Endothelial cell of umbilical vein (primary cell): ENCODE measurements around the gene HOXA4. TPM values are rescaled to one million over a fixed set of nuclear protein-coding genes. Genes with fewer than 3 reads are reported as not detected.
A peak's percentile ranks its signal among the peaks of the same experiment; 100 is the strongest.

Experiments
- BruUV-seq: library from RNA; stranded (reverse); fragments of 400-500 nt; replicated peaks from 2 replicates; lab custom pipeline; 2021; lab: Mats Ljungman, UMichigan
- CTCF ChIA-PET: fragments of 300-600, 350-600 bp; sonication (Branson Sonifier 250); formaldehyde crosslinking; loops from one replicate; lab custom pipeline; 2021; ENCODE audit warnings: antibody characterized with exemption, inconsistent platforms; lab: Charles Lee
- POLR2A ChIA-PET: fragments of 300-600, 350-600 bp; sonication (Branson Sonifier 250); formaldehyde crosslinking; loops from one replicate; lab custom pipeline; 2021; ENCODE audit warnings: antibody characterized with exemption, inconsistent platforms; lab: Charles Lee
- DNase-seq: peaks from one replicate; pipeline ENCODE4 v3.0.0-alpha.2; 2011; ENCODE audit warnings: low read depth, low spot score
- FAIRE-seq: peaks from 2 replicates; lab custom pipeline; 2011; peaks lifted over from hg19 to GRCh38; lab: Jason Lieb, UNC
- H2AFZ ChIP-seq: 2 replicates; pipeline ENCODE4 v1.6.0; 2012; ENCODE audit warnings: low read depth, low read length, control low read depth, inconsistent platforms
- H3K27ac ChIP-seq: 2 replicates; pipeline ENCODE4 v1.5.1; 2011; ENCODE audit warnings: low read depth, mild to moderate bottlenecking, control low read depth, low read length, moderate library complexity; ENCODE audit not compliant: insufficient read depth
- H3K27me3 ChIP-seq, 2 experiments: 2 replicates each; pipeline versions ENCODE4 v1.6.0 to v1.6.1; 2011; ENCODE audit warnings: low read length in 2 of 2, mixed read lengths in 1 of 2; ENCODE audit not compliant: control insufficient read depth in 2 of 2, insufficient read depth in 2 of 2
- H3K36me3 ChIP-seq, 2 experiments: 2 replicates in 1 of 2; 3 replicates in 1 of 2; pipeline ENCODE4 v1.5.1; 2011; ENCODE audit warnings: low read length in 2 of 2, mild to moderate bottlenecking in 1 of 2, moderate library complexity in 1 of 2; ENCODE audit not compliant: control insufficient read depth in 2 of 2, insufficient read depth in 2 of 2; ENCODE audit errors: extremely low read depth in 1 of 2
- H3K4me1 ChIP-seq: 3 replicates; pipeline ENCODE4 v1.5.1; 2011; ENCODE audit warnings: mild to moderate bottlenecking, low read length; ENCODE audit not compliant: control insufficient read depth, insufficient read depth; ENCODE audit errors: extremely low read depth
- H3K4me2 ChIP-seq: 2 replicates; pipeline ENCODE4 v1.6.1; 2011; ENCODE audit warnings: low read length, control low read depth, mixed read lengths; ENCODE audit not compliant: insufficient read depth
- H3K4me3 ChIP-seq, 3 experiments: fragments of 200-600 bp in 1 of 3; sonication (generic), shearing (Covaris generic) in 1 of 3; replicated peaks in 1 of 3; 2 replicates each; pipeline ENCODE4 v1.5.1; 2011 to 2016; ENCODE audit warnings: control low read depth in 3 of 3, low read length in 3 of 3, mild to moderate bottlenecking in 2 of 3, inconsistent platforms in 1 of 3, low read depth in 1 of 3, moderate library complexity in 1 of 3; ENCODE audit not compliant: insufficient read depth in 1 of 3
- H3K79me2 ChIP-seq: 2 replicates; pipeline ENCODE4 v1.6.0; 2012; ENCODE audit warnings: low read length, inconsistent platforms; ENCODE audit not compliant: control insufficient read depth, insufficient read depth
- H3K9ac ChIP-seq: replicated peaks from 2 replicates; pipeline ENCODE3; 2011; ENCODE audit warnings: low read length, control low read depth; ENCODE audit not compliant: insufficient read depth; ENCODE audit errors: extremely low read depth
- H3K9me1 ChIP-seq: replicated peaks from 3 replicates; pipeline ENCODE4 v1.6.0; 2011; ENCODE audit warnings: mild to moderate bottlenecking, low read length; ENCODE audit not compliant: control insufficient read depth, insufficient read depth; ENCODE audit errors: extremely low read depth
- H3K9me3 ChIP-seq: replicated peaks from 2 replicates; pipeline ENCODE4 v1.5.1; 2012; ENCODE audit warnings: low read length, inconsistent platforms; ENCODE audit not compliant: control insufficient read depth, insufficient read depth
- H4K20me1 ChIP-seq: replicated peaks from 2 replicates; pipeline ENCODE3; 2011; ENCODE audit warnings: mild to moderate bottlenecking, low read length; ENCODE audit not compliant: control insufficient read depth, insufficient read depth; ENCODE audit errors: extremely low read depth
- EZH2 ChIP-seq: IDR thresholded peaks from 2 replicates; pipeline ENCODE4 v1.6.1; 2012; ENCODE audit warnings: borderline replicate concordance, low read depth, mild to moderate bottlenecking, moderate library complexity, low read length, inconsistent platforms; ENCODE audit not compliant: severe bottlenecking
- FOS ChIP-seq: IDR thresholded peaks from 2 replicates; pipeline ENCODE4 v1.6.1; 2011; ENCODE audit warnings: mild to moderate bottlenecking, low read length, moderate library complexity, borderline replicate concordance; ENCODE audit not compliant: insufficient read depth
- GATA2 ChIP-seq: IDR thresholded peaks from 2 replicates; pipeline ENCODE4 v1.7.0; 2011; ENCODE audit warnings: low read depth, mild to moderate bottlenecking, moderate library complexity, mixed read lengths, low read length; ENCODE audit not compliant: insufficient read length, insufficient read depth
- JUN ChIP-seq: IDR thresholded peaks from 2 replicates; pipeline ENCODE4 v1.6.1; 2011; ENCODE audit warnings: borderline replicate concordance, low read depth; ENCODE audit not compliant: insufficient read length, insufficient read depth
- MAX ChIP-seq: IDR thresholded peaks from 2 replicates; pipeline ENCODE4 v1.6.1; 2011; ENCODE audit not compliant: insufficient read depth, insufficient read length
- MYC ChIP-seq: IDR thresholded peaks from one replicate; pipeline ENCODE4 v1.6.1; 2011; ENCODE audit warnings: mild to moderate bottlenecking, low read depth, low read length
- POLR2A ChIP-seq: IDR thresholded peaks from 2 replicates; pipeline ENCODE4 v1.6.1; 2012; ENCODE audit warnings: low read depth, mild to moderate bottlenecking, control low read depth, low read length
- POLR2AphosphoS5 ChIP-seq: IDR thresholded peaks from 2 replicates; pipeline ENCODE4 v1.6.1; 2012; ENCODE audit warnings: low read depth, mild to moderate bottlenecking, control low read depth, low read length, moderate library complexity; ENCODE audit not compliant: insufficient read depth
- dilution Hi-C: fragments of 300-500 bp; cut with MboI; formaldehyde crosslinking; loops from one replicate; pipeline ENCODE4 v1.15.0; 2019; ENCODE audit warnings: low sequenced_read_pairs; ENCODE audit not compliant: extremely low pct_ligation_motif_present
- intact Hi-C: fragments of 100-400 bp; cut with micrococcal nuclease; formaldehyde crosslinking; loops from one replicate; pipeline ENCODE4 v1.10.0; 2022
- polyA plus RNA-seq, 4 experiments: library from polyadenylated mRNA; depleted of rRNA in 3 of 4; stranded (reverse) in 3 of 4; unstranded in 1 of 4; fragments of >200 nt; gene quantifications; 2 replicates each; pipeline versions ENCODE4 v1.2.1 to v1.2.3, GENCODE V29; 2011 to 2012; ENCODE audit warnings: missing spikeins in 1 of 4
- total RNA-seq: library from RNA; stranded (reverse); gene quantifications from 2 replicates; pipeline ENCODE4 v1.2.3, GENCODE V29; 2021
- TF ChIP-seq, protein P1 (sequence below), 2 donors: IDR thresholded peaks; 1 replicate in 1 of 2; 2 replicates in 1 of 2; pipeline ENCODE4 v1.5.1; 2011; ENCODE audit warnings: low read length in 2 of 2, mild to moderate bottlenecking in 2 of 2, moderate library complexity in 2 of 2, control low read depth in 1 of 2, inconsistent platforms in 1 of 2, low read depth in 1 of 2; ENCODE audit not compliant: insufficient read depth in 1 of 2; ENCODE audit errors: extremely low read depth in 1 of 2

Gene HOXA4
- total and polyA plus RNA-seq, 2 donors (not counting 3 experiments of a cell fraction or from before 2014, with no cell fraction given), result 4.9 to 8.1 TPM

DNA sequence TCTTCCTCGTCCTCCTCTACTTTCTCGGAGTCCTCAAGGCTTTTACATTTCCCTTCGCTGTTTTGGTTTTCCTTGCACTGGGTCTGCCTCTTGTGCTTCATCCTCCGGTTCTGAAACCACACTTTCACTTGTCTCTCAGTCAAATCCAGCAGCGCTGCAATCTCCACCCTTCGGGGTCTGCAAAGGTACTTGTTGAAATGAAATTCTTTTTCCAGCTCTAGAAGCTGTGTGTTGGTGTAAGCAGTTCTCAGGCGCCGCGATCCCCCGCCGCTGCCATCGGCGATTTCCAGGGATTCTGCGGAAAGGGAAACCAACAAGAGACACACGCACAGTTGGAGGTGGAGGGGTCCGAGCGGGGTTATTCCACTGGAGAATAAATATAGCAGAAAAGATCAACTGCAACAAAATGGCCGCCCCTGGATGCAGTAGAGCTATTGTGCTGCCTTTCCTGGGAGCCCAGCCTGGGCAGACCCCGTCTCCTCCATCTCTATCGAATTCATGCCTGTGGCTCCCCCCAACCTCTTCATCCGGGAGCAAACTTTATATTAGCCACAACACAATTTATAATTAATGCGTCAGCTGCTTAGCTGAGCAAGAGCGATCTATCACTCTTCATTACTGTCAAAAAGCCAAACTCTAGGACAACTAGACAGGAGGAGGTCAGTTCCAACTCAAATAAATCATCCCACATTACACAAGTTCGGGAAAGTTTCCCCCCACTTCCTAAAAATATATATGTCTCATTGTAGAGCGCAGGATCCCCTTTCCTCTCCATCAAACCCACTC lies 29.2 kb downstream of the HOXA4 start:
- ChIA-PET CTCF (interaction anchor here (1.0 to 9.6 kb wide), 7 partner anchors 14 to 732 kb away, joined by 3 to 124 read pairs (median 4); no protein-coding TSS in a partner anchor), POLR2A (no interaction called here)
- DNase-seq (peak; percentile 78), FAIRE-seq (peak; percentile 57)
- no peak overlapping the region for H2AFZ ChIP-seq
- H3K4me1 ChIP-seq, result peaks cover 80% of the 10 kb centered on the region
- peak overlapping the region; percentile 93 for H3K27ac ChIP-seq
- H3K4me3 ChIP-seq, result peak overlapping the region; percentile 35 to 92 (median 45)
- dilution Hi-C loops (no loop called here), intact Hi-C loops (loop anchor here (1.0 to 5.0 kb wide), 2 partner anchors 17 to 729 kb away; no protein-coding TSS in a partner anchor)
- peaks cover 94% of the 10 kb centered on the region for H3K79me2 ChIP-seq
- H3K9ac ChIP-seq, result peak overlapping the region; percentile 71
- no peaks in the 10 kb centered on the region for H3K27me3 ChIP-seq
- H3K4me2 ChIP-seq, result peak overlapping the region; percentile 74
- BruUV-seq, result no TSS peak
- TF ChIP-seq GATA2 (no peak), FOS (no peak), POLR2A (no peak), MYC (no peak), MAX (no peak), EZH2 (no peak), POLR2AphosphoS5 (no peak), JUN (no peak)
- TF ChIP-seq, protein P1, sequence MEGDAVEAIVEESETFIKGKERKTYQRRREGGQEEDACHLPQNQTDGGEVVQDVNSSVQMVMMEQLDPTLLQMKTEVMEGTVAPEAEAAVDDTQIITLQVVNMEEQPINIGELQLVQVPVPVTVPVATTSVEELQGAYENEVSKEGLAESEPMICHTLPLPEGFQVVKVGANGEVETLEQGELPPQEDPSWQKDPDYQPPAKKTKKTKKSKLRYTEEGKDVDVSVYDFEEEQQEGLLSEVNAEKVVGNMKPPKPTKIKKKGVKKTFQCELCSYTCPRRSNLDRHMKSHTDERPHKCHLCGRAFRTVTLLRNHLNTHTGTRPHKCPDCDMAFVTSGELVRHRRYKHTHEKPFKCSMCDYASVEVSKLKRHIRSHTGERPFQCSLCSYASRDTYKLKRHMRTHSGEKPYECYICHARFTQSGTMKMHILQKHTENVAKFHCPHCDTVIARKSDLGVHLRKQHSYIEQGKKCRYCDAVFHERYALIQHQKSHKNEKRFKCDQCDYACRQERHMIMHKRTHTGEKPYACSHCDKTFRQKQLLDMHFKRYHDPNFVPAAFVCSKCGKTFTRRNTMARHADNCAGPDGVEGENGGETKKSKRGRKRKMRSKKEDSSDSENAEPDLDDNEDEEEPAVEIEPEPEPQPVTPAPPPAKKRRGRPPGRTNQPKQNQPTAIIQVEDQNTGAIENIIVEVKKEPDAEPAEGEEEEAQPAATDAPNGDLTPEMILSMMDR (IDR thresholded peaks at IDR 0.05; ENCODE audit: extremely low read depth in 1 of 2, insufficient read depth in 1 of 2, low read depth in 1 of 2, low read length in 2 of 2), result no peak
- no peaks in the 10 kb centered on the region for H3K9me1 ChIP-seq
- H4K20me1 ChIP-seq, result no peaks in the 10 kb centered on the region
- H3K9me3 ChIP-seq, result no peaks in the 10 kb centered on the region
- H3K36me3 ChIP-seq, result peaks cover 0 to 3% of the 10 kb centered on the region in 2 experiments
